ENCODE data around the gene LYL1. TPM values are rescaled to one million over a fixed set of nuclear protein-coding genes. Genes with fewer than 3 reads are reported as not detected.
A peak's percentile ranks its signal among the peaks of the same experiment; 100 is the strongest.

LYL1 gene
- total and polyA plus RNA-seq, 2 of the 13 experiments (the other 11 are each of a cell fraction or from before 2014, with no cell fraction given) = 0.75 to 0.92 TPM

DNA sequence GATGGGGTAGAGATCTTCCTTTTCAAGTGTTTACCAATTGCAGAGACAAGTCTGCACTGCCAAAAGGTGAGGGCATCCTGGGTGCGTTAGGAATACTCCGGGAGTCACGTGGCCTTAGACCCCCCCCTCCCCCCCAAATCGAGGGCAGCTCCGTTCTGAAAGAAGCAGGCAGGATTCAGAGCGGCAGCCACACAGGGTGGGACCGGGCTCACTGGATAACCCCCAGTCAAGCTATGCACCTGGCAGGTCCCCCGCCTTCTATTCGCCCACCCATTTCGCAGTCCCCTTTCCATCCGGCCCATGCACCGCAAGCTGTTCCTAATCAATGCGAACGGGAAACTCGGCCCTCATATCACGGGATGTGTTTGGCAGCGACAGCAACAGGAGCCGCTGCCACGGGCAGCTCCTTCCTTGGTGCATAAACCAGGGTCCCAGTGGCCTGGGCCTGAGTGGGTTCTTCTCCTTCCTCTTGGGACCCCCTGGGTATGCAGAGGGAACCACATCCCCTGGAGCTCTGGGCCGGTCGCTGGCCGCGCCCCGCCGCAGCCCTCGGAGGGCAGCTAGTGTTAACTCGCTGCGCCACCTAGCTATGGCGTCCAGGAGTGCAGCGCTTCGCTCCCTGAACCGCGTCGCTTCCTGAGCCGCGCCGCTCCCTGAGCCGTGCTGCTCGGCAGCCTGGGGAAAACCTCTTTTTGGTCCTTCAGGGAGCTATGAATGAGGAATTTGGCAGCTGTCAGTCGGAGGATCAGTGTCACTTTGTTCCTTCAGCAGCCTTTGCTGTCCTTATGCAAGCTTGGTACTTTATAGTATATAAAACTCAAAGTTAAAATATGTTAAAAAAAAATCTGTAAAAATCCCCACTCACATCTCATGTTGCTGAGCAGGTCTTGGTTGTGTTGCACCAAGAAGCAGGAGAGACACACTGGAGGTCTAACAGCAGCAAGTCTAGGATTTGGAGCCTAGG lies 41.4 kb downstream of the LYL1 start (continued):
- TF ChIP-seq, protein P1, sequence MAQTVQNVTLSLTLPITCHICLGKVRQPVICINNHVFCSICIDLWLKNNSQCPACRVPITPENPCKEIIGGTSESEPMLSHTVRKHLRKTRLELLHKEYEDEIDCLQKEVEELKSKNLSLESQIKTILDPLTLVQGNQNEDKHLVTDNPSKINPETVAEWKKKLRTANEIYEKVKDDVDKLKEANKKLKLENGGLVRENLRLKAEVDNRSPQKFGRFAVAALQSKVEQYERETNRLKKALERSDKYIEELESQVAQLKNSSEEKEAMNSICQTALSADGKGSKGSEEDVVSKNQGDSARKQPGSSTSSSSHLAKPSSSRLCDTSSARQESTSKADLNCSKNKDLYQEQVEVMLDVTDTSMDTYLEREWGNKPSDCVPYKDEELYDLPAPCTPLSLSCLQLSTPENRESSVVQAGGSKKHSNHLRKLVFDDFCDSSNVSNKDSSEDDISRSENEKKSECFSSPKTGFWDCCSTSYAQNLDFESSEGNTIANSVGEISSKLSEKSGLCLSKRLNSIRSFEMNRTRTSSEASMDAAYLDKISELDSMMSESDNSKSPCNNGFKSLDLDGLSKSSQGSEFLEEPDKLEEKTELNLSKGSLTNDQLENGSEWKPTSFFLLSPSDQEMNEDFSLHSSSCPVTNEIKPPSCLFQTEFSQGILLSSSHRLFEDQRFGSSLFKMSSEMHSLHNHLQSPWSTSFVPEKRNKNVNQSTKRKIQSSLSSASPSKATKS (CRISPR knock-in tag; IDR thresholded peaks at IDR 0.05) = no peak
- TF ChIP-seq RBAK (CRISPR knock-in tag; IDR thresholded peaks at IDR 0.05) (0 out of 2 replicates have a peak, but pooled peaks have one; percentile 26), ZNF766 (CRISPR knock-in tag; IDR thresholded peaks at IDR 0.05; ENCODE audit: borderline replicate concordance) (0 out of 2 replicates have a peak, but pooled peaks have one; percentile 33), SP140L (CRISPR knock-in tag; IDR thresholded peaks at IDR 0.05; ENCODE audit: borderline replicate concordance) (no peak), ZFP41 (CRISPR knock-in tag; IDR thresholded peaks at IDR 0.05; ENCODE audit: borderline replicate concordance) (no peak), HOXA5 (CRISPR knock-in tag; IDR thresholded peaks at IDR 0.05) (peak; percentile 64; the same call in 1 of the 2 replicates), POLR2G (IDR thresholded peaks at IDR 0.05; ENCODE audit: low read depth, low read length) (peak; percentile 46; the same call in 1 of the 2 replicates), KLF15 (CRISPR knock-in tag; IDR thresholded peaks at IDR 0.05; ENCODE audit: borderline replicate concordance) (no peak; the same call in 1 of the 2 replicates), HNRNPH1 (optimal IDR thresholded peaks at IDR 0.05; ENCODE audit: low read depth, low read length) (no peak), TCF12 (IDR thresholded peaks at IDR 0.05) (no peak), TCF12 (CRISPR knock-in tag; IDR thresholded peaks at IDR 0.05) (no peak), HNRNPLL (IDR thresholded peaks at IDR 0.05; ENCODE audit: low read depth, low read length, poor library complexity, severe bottlenecking) (peak; percentile 64), JUND (CRISPR knock-in tag; IDR thresholded peaks at IDR 0.05) (no peak), NR2F2 (IDR thresholded peaks at IDR 0.05; ENCODE audit: borderline replicate concordance, low read depth) (no peak)
- TF ChIP-seq, protein P2, sequence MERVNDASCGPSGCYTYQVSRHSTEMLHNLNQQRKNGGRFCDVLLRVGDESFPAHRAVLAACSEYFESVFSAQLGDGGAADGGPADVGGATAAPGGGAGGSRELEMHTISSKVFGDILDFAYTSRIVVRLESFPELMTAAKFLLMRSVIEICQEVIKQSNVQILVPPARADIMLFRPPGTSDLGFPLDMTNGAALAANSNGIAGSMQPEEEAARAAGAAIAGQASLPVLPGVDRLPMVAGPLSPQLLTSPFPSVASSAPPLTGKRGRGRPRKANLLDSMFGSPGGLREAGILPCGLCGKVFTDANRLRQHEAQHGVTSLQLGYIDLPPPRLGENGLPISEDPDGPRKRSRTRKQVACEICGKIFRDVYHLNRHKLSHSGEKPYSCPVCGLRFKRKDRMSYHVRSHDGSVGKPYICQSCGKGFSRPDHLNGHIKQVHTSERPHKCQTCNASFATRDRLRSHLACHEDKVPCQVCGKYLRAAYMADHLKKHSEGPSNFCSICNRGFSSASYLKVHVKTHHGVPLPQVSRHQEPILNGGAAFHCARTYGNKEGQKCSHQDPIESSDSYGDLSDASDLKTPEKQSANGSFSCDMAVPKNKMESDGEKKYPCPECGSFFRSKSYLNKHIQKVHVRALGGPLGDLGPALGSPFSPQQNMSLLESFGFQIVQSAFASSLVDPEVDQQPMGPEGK (CRISPR knock-in tag; IDR thresholded peaks at IDR 0.05) = peak; percentile 94
- TF ChIP-seq, protein P3, sequence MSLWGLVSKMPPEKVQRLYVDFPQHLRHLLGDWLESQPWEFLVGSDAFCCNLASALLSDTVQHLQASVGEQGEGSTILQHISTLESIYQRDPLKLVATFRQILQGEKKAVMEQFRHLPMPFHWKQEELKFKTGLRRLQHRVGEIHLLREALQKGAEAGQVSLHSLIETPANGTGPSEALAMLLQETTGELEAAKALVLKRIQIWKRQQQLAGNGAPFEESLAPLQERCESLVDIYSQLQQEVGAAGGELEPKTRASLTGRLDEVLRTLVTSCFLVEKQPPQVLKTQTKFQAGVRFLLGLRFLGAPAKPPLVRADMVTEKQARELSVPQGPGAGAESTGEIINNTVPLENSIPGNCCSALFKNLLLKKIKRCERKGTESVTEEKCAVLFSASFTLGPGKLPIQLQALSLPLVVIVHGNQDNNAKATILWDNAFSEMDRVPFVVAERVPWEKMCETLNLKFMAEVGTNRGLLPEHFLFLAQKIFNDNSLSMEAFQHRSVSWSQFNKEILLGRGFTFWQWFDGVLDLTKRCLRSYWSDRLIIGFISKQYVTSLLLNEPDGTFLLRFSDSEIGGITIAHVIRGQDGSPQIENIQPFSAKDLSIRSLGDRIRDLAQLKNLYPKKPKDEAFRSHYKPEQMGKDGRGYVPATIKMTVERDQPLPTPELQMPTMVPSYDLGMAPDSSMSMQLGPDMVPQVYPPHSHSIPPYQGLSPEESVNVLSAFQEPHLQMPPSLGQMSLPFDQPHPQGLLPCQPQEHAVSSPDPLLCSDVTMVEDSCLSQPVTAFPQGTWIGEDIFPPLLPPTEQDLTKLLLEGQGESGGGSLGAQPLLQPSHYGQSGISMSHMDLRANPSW (CRISPR knock-in tag; IDR thresholded peaks at IDR 0.05; ENCODE audit: borderline replicate concordance) = no peak
- TF ChIP-seq, protein P4, sequence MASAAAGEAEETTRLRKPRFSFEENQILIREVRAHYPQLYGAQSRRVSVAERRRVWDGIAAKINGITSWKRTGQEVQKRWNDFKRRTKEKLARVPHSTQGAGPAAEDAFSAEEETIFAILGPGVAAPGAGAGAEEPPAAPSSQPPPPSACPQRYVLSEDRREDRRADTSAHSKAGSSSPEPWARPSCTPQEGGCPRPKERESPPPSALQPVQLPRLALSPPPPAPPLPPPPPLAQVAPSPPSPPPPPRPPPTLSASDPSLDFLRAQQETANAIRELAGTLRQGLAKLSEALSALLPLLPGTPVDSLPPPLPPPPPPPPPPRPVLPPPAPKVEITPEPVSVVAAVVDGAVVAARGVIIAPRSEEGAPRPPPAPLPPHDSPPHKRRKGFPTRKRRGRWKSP (CRISPR knock-in tag; IDR thresholded peaks at IDR 0.05) = peak; percentile 20; the same call in 1 of the 2 replicates
- TF ChIP-seq, protein P5, sequence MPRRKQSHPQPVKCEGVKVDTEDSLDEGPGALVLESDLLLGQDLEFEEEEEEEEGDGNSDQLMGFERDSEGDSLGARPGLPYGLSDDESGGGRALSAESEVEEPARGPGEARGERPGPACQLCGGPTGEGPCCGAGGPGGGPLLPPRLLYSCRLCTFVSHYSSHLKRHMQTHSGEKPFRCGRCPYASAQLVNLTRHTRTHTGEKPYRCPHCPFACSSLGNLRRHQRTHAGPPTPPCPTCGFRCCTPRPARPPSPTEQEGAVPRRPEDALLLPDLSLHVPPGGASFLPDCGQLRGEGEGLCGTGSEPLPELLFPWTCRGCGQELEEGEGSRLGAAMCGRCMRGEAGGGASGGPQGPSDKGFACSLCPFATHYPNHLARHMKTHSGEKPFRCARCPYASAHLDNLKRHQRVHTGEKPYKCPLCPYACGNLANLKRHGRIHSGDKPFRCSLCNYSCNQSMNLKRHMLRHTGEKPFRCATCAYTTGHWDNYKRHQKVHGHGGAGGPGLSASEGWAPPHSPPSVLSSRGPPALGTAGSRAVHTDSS (CRISPR knock-in tag; conservative IDR thresholded peaks at IDR 0.05) = no peak
